NK-92 treated with Interleukin-12 subunit alpha and Interleukin-12 subunit beta, amount 100 ng/mL, for 24 hours (cell line): ENCODE results near the gene MGAT5B.

Experiments
- DNase-seq: peaks from one replicate; lab custom pipeline; 2025; lab: John Stamatoyannopoulos, UW

The MGAT5B gene

DNA sequence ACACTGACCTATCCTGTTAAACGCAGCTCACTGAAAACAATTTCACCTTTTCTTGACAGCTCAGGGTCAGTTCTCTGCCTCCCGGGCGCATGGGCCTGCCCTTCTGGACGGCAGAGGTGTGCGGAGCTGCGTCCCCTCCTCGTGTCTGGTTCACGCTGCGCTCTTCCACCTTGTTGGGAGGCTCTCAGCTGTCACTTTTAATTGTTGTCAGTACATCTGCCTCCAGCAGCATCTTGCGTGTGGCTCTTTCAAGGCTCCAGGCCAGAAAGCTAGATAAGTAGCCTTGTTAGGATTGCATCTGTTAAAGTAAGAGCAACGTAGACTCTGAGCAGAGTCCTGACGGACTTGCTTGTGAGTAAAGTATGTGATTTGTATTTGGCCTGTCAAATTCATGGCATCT, 59.4 kb downstream of the MGAT5B start:
- DNase-seq, result no peak

DNA sequence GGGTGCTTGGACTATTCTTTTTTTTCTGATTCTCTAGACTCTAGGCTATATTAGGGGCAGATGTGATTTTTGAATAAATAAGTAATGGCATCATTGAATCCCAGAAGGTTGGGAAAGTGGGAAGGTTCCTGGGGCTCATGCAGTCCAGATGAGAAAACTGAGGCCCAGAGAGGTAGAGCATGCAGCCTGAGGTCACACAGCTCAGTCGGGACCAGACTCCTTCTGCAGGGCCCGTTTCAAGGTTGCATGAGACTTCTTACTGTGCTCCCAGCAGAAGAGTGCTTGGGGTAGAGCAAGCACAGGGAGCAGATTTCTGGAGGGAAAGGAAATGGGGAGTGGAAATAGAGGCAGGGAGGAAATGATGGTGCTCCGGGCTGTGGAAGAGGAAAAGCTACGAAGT, 59.8 kb downstream of the MGAT5B start:
- DNase-seq, result no peak

DNA sequence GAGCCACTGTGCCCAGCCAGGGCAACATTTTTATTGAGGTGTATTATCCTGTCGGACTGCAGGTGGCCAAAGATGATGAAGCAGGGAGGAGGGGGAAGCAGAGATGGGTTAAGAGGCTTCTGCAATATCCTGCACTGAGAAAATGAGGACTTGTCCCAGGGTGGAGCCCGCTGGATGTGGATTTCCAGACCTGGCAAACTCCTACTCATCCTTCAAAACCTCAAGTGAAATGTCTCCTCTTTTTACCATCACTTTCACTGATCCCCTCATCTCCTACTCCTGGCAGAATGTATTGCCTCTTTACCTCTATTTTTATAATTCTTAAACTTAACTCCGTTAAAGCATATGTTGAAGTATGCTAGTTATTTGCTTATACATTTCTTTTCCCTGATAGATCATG, 60.9 kb downstream of the MGAT5B start:
- DNase-seq, result no peak

DNA sequence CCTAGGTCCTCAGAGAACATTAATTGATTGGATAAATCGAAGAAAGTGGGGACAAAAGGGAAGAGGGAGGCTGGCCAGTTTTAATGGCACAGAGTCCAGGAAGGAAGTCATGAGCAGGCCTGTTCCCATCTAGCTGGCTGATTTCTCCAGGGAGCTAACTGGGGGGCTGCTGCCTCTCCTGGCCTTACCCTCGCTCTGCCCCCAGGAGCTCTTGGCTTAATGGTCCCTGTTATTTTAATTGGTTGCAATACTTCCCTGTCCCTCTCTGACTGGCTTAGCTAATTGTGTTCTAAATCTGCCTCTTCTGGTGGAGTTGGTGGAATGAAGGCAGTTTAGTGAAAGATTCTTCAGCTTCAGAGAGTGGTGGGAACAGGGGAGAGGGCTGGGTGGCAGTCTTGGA, 61.4 kb downstream of the MGAT5B start:
- DNase-seq, result no peak

DNA sequence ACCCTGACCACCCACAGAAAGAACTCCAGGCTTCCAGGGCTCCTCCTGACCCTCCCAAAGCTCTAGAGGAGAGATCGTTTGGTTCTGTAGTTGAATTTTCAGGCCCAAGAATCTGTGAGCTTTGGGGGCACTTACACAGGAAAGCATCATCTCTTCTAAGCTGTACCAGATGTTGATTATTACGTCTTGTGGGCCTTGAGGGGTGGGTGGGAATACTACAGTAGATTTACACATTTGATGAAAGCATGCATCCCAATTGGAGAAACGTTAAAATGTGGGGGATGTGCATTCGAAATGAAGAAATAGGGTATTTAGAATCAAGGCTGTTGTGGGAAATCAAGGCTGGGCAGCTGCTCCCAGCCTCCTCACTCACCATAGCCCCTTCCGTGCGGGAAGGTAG, 61.9 kb downstream of the MGAT5B start:
- DNase-seq, result no peak

DNA sequence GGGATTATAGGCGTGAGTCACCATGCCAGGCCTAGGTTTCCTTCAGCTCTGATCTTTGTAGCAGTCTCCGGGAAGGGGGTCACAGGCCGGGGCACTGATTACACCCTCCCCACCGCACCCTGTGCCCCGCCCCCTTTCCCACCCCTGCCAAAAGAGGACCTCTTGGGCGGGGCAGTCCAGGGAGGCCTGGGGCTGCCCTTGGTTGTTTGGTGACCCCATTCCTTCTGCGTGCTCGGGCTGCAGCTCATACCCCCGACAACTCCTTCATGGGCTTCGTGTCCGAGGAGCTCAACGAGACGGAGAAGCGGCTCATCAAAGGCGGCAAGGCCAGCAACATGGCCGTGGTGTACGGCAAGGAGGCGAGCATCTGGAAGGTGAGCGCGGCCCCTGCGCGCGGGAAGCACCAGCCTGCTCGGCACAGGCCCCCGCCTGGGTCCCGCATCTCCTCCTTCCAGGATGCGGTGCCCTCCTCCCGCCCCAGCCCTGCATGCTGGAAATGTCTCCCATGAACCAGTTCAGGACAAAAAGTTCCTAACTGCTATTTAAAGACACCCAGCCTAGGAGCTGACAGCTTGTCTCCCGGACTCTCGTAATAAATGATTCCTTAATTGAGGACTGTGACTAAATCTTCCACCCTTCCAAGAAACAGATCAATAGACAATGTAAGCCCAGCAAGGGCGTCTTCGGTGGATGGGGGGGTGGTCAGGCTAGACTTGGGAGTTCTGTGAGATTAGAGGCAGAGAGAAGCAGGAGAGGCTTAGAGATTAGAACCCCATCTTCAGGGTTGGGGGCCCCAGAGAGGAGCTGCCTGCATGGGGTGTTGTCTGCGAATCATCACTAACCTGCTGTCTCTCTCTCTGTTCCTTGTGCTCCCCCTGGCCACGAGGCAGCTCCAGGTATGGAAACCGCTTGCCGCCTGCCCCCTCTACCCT, 64.5 kb downstream of the MGAT5B start:
- DNase-seq, result no peak

DNA sequence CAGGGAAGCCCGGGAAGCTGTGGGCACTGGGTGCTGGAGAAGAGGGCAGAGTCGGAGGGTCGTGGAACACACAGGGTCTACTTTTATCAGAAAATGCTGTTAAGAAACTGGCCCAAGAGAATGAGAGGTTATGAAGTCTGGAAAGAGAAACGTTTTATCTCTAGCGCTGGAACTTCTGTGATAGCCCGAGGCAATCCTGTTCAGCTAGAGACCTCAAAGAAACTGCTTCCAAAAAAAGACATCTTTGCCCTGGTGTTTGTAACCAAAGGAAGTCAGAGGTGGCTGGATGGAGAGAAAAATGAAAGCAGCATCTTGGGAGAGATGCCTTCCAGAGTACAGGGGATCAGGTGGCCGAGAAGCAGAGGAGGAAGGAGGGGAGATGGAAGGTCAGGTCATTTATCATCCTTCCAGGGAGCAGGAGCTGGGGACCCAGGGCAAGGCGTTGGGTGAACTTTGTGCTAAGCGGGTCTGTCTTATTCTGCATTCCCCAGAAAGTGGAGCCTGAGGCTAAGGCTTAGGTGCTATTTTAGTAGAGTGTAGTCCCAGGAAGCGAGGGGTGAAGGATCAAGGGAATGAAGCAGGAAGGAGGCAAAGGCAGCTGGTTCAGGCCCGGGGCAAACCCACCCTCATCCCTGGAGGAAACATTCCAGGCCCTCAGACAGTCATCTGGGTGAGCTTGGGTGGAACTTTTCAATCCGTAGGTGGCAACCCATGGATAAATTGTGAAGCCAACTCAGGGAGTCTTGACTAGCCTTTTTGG, 66.5 kb downstream of the MGAT5B start:
- DNase-seq, result no peak

DNA sequence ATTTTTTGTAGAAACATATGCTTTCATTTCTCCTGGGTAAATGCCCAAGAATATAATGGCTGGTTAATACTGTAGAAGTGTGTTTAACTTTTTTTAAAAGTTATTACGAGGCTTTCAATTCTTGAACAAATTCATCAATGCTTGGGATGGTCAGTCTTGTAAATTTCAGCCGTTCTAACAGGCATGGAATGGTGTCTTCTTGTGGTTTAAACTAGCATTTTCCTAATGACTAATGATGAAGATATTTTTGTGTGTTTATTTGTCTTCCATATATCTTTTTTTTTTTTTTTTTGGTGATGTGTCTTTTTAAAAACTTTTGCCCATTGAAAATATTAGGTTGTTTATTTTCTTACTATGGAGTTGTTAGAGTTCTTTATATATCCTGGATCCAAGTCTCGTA, 67.1 kb downstream of the MGAT5B start:
- DNase-seq, result no peak

DNA sequence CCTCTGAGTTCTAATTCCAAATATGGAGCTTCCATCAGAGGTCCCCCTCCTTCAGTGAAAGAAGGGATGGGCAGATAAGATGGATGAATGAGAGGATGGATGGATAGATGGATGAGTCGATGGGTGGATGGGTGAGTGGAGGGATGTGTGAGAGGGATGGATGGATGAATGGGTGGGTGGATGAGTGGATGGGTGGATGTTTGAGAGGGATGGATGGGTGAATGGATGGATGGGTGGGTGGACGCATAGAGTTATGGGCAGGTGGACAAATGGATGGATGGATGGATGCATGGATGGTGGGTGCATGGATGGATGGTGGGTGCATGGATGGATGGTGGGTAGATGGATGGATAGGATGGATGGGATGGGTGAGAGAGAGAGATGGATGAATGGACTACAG, 69.0 kb downstream of the MGAT5B start:
- no peak for DNase-seq

DNA sequence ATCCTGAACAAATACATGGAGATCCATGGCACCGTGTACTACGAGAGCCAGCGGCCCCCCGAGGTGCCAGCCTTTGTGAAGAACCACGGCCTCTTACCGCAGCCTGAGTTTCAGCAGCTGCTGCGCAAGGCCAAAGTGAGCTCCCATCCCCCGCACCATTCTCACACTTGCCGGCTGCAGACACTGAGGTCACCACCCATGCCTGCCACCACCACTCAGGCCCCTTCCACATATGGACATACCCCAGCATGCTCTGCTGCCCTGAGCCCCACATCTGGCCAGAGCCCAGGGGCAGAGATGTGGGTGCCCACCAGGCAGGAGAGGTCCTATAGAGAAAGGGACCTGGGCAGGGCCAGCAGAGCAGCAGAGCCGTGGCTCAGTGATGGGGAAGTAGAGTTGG, 69.8 kb downstream of the MGAT5B start:
- no peak for DNase-seq

DNA sequence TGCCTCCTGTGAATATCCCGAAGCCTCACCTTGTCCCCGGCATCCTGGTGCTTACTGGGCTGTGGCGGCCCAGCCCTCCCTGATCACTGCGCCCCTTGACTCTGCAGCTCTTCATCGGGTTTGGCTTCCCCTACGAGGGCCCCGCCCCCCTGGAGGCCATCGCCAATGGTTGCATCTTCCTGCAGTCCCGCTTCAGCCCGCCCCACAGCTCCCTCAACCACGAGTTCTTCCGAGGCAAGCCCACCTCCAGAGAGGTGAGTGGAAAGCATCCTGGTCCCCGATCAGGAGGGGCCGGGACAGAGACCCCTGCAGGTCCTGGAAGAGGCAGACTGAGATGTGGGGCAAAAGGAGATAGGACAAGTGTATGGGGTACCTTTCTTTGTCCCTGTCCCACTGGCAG, 72.1 kb downstream of the MGAT5B start:
- no peak for DNase-seq

DNA sequence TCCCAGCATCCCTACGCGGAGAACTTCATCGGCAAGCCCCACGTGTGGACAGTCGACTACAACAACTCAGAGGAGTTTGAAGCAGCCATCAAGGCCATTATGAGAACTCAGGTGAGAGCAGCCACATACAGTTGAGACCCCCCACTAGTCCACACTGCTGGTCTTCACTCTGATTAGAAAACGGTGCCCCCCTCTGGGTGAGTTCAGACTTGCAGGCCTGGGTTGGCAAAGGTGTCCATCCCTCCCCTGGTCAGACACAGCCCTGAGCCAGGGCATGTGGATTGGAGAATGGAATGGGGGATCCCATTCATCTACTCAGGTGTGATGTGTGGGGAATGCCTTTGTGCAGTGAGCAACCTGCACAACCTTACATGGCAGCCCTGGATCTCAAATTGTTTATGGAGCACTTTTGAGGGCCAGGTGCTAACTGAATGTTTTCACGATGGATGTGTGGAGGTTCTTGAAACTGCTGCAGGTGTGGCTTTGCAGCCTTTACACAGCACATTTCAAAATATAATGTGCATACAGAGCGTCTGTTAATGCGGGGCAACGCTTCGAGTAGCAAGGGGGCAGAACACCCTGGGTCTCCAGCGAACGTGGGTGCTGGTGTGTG, 72.6 kb downstream of the MGAT5B start:
- DNase-seq, result no peak

DNA sequence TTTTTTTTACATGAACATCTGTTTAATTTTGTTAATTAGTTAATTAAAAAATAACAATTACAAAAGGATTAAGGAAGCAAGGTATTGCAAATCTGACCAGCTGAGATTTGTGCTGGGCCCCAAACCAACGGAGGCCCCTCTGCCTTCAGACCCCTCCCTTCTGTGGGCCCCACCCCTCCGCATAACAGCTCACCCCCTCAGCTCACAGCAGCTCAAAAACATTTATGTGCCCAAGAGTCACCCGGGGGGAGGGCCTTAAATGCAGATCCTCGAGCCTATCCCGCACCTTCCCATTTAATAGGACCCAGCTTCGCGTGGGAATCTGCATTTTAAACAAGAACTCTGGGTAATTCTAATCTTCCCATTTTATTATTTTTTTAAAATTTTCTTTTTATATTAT, 75.0 kb downstream of the MGAT5B start:
- DNase-seq, result no peak

DNA sequence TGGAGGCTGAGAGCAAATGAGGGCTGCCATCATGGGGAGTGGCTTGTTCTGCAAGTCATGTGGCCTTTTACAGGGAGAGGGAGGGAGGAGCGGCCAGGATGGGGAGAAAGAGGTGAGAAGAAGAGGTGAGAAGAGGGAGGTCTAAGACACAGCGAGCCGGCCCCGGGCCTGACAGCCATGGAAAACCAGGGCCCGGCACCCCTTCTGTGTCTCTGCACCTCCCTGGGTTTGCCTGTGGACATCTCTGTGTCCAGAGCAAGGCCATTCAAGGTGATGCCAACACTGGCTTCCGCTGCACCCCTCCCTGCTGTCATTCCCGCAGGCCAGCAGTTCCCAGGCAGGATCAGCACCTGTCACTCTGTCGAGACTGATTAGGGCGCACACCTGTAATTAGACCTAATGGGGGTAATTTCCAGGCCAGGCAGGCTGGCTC, 75.6 kb downstream of the MGAT5B start:
- no peak for DNase-seq

DNA sequence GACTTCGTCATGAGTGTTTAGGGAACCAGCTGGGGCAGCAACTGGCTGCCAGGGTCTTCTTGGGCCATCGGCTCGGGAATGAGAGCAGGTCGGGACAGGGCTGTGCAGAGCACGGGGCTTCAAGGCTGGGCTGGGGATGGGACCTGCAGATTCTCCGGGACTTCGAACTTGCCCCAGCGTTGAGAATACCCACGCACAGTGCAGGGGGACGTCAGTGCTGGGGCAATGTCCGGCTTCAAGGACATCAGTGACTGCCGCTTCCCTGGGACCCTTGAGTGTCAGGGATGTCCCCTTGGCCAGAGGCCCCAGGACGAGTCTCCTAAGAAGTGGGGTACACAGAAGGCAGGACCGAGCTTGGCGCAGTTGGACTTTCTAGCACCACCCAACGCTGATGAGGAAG, 76.3 kb downstream of the MGAT5B start:
- DNase-seq, result no peak

DNA sequence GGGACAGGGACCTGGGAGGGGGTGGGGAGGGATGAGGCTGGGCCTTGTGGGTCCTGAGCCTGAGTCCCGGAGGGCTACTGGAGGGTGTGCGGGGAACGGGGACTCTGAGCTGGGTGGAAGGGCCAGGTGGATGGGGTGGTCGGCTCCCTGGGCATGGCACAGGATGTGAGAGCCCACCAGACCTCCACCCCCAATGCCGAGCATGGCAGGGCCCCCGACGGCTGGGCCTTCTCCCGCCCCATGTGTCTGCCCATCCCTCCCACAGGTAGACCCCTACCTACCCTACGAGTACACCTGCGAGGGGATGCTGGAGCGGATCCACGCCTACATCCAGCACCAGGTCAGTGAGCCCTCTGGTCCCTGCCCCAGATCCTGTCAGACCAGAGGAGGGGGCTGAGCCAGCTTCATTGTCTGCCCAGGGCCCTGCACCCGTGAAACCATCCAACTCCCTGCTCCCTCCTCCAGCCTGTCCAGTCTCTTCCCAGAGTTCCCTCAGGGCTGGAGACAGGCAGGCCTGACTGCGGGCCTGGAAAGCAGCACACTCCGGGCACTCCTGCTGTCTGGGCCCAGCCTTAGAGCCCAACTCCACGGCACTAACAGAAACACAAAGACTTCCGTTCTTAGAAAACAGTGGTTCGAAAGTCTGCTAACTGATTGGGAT, 78.0 kb downstream of the MGAT5B start:
- DNase-seq, result no peak

DNA sequence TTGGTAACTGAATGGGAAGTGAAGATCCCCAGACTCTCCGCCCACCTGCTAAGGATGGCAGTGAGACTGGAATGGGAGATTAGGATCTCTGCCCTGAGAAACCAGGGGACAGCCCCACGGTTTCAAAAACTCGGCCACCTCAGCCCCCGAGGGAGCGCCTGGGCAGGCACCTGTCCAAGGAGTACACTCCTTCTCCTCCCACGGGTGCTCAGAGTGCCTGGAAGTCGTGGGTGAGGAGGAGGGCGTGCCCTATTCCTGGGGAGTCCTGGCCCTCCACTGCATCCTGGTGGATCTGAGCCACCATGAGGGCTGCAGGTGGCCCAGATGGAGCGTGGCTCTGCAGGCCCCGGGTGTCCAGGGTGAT, 78.5 kb downstream of the MGAT5B start:
- DNase-seq, result no peak

DNA sequence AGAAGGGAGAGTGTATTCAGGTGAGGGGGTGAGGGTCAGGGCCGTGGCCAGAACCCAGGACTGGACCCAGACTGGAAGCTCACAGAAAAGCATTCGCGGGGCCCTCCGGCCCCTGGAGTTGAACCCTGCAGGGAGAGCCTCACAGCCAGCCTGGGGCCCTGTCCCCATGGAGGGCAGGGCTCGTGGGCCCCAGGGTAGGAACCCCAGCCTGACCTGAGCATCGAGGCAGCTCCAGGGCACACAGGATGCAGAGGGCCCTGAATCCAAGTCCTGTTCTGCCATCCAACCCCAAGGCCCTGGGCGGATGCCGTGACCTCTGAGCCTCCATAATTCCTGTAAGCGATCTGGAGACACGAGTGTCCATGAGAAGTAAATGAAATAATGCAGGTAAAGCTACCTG, 79.1 kb downstream of the MGAT5B start:
- DNase-seq, result no peak

DNA sequence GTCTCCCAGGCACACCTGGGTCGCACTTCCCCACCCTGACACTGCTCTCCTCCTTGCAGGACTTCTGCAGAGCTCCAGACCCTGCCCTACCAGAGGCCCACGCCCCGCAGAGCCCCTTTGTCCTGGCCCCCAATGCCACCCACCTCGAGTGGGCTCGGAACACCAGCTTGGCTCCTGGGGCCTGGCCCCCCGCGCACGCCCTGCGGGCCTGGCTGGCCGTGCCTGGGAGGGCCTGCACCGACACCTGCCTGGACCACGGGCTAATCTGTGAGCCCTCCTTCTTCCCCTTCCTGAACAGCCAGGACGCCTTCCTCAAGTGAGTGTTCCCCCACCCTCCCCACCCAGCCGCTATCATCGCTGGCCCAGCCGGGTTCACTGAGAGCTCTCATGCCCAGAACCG, 79.6 kb downstream of the MGAT5B start:
- no peak for DNase-seq

DNA sequence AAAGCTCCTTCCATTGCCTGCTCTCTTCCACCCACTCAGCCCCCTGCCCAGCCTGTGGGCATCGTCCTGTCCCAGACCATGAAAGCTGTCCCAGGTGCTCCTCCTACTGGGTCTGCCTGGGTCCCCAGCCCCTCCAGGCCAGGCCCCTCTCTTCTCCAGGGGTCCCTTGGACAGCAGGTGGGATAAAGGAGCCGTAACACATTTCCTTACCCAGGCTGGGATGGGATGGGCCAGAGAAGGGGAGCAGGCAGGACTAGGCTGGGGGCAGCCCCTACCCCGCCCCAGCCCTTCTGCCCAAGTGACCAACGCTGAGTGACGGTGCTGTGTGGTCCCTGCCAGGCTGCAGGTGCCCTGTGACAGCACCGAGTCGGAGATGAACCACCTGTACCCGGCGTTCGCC, 80.1 kb downstream of the MGAT5B start:
- no peak for DNase-seq

DNA sequence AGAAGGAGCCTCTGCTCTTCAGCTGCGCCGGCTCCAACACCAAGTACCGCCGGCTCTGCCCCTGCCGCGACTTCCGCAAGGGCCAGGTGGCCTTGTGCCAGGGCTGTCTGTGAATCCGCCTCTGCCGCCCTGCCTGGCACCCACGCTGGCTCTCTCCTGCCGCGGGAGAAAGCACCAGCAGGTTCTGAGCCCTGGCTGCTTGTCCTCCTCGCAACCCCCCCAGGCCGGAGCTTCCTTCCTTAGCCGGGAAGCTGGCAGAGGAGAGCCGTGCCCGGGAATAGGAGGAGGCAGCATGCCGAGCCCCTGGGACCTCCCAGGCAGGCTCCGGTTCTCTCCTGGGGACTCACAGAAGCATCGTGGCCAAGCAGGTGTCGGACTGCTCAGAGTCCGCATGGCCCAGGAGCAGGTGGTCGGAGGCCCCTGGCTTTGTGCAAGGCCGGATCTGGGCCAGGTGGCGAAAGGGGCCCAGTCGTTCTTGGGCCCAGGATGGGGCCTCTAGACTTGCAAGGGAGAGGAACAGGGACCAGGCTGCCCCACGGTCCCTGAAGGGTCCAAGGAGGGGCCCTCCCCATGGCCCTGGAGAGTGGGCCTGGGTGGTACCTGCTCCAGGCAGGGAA, 80.6 kb downstream of the MGAT5B start:
- no peak for DNase-seq
